SU-DHL-6 (cell line): ENCODE data around the gene GHRH.

ENCODE experiments used
- EZH2phosphoT487 ChIP-seq: fragments of 200-600 bp; sonication (generic), shearing (Covaris generic); conservative IDR thresholded peaks from 2 replicates; pipeline ENCODE4 v1.6.1; 2018; ENCODE audit warnings: mild to moderate bottlenecking, antibody characterized with exemption, low read length, moderate library complexity, mixed read lengths
- TF ChIP-seq, protein P1 (sequence below): fragments of 200-600 bp; sonication (generic); IDR thresholded peaks from one replicate; pipeline ENCODE4 v1.5.1; 2017; ENCODE audit warnings: antibody characterized with exemption, mild to moderate bottlenecking, low read length, moderate library complexity; ENCODE audit not compliant: insufficient read depth, poor library complexity, severe bottlenecking

DNA sequence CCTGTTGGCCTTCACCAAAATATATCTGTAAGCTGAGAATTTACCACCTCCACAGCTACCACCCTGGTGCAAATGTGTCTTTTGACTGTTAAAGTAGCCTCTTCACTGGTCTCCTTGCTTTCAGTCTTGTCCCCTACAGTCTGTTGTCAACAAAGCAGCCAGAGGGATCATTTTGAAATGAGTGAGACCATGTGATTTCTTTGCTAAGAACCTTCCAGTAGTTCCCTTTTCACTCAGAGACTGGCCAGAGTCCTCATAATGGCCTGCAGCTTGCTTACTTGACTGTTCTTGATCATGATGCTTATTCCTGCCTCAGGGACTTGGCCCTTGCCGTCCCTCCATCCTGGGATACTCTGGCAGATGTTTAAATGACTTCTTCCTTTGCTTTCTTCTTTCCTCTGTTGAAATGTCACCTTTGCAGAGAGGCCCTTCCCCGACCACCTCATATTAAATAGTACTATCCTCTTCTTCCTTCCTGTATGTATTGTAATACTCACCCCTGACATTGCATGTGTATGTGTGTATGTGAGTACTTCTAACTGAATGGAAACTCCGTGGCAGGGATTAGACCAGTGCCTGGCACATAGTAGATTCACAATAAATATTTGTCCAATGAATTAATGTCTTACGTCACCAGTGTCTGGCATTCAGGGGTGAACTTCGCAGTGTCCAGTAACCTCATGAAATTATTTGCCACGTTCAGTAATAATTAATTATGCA is 32.8 kb upstream of the GHRH start:
- TF ChIP-seq, protein P1, sequence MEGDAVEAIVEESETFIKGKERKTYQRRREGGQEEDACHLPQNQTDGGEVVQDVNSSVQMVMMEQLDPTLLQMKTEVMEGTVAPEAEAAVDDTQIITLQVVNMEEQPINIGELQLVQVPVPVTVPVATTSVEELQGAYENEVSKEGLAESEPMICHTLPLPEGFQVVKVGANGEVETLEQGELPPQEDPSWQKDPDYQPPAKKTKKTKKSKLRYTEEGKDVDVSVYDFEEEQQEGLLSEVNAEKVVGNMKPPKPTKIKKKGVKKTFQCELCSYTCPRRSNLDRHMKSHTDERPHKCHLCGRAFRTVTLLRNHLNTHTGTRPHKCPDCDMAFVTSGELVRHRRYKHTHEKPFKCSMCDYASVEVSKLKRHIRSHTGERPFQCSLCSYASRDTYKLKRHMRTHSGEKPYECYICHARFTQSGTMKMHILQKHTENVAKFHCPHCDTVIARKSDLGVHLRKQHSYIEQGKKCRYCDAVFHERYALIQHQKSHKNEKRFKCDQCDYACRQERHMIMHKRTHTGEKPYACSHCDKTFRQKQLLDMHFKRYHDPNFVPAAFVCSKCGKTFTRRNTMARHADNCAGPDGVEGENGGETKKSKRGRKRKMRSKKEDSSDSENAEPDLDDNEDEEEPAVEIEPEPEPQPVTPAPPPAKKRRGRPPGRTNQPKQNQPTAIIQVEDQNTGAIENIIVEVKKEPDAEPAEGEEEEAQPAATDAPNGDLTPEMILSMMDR: no peak
- TF ChIP-seq EZH2phosphoT487: no peak
